NCI-H2227 (cell line): Measurements from ENCODE around the gene LORICRIN.

ENCODE experiments used
- DNase-seq: peaks from one replicate; lab custom pipeline; 2025; ENCODE audit not compliant: unreplicated experiment; lab: John Stamatoyannopoulos, UW

LORICRIN gene

GRCh38 chr1:153302308-153302707 is 42.8 kb downstream of the LORICRIN start:
- no peak for DNase-seq

- DNase-seq: no peak
Measured at GRCh38 chr1:153305682-153306081, 46.2 kb downstream of the LORICRIN start.

DNA sequence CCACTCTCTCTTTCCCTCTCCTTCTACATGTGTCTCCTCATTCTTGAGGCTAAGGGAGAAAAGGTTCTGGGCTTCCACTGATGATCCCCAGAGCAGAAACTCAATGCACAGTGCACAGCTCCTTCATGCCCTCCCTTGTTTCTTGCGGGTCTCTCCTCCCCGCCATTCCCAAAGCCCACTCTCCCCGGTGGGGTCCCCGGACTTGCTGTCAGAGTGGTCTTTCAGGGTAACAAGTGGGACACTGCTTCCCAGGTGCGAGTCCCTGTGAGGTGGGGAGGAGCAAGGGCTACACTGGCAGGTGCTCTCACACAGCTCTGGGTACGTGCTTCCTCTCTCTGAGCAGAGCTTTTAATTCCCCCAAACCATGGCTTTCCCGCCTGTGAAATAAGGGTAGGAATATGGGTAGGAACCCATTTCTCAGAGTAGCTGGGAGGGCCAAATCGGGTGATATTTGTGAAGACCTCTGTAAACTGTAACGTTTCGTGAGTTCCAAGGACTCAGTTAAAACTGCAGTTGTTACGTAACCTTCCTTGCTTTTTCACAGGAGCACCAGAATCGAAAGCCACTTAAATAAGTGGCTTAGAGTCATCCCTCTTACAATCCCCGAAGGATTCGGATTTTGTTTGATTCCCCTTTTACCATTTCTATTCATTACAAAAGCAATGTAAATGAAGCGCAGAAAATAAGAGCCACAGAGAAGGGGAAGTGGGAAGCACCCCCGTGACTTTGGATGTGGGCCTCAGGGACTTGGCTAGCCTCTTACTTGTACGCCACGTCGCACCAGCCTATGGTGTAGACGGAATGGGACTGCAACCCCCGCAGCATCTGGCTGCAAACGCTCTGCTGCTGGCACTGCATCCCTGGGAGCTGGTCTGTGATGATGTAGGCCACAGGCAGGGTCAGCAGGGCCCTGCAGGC is 47.1 kb downstream of the LORICRIN start:
- no peak for DNase-seq

DNA sequence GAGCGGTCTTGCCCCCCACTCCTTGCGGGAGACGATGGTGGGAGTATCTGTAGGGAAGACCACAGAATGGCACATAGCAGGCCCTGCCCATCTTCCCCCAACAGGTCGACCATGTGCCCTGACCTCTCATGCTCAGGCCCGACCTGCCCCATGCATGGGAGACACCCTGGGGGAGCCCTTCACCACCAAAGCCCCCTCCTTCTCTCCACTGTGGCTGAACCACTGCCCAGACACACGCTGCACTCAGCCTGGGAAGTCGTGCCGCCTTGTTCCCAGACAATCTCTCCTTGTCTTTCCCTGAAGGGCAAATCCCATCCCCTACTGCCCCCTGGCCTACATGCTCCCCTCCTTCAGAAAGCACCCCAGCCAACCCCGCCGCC is 47.7 kb downstream of the LORICRIN start:
- DNase-seq: no peak

- DNase-seq: no peak
Measured at GRCh38 chr1:153308540-153308939, 49.1 kb downstream of the LORICRIN start.

- DNase-seq: no peak
Measured at GRCh38 chr1:153309441-153309840, 50.0 kb downstream of the LORICRIN start.

DNA sequence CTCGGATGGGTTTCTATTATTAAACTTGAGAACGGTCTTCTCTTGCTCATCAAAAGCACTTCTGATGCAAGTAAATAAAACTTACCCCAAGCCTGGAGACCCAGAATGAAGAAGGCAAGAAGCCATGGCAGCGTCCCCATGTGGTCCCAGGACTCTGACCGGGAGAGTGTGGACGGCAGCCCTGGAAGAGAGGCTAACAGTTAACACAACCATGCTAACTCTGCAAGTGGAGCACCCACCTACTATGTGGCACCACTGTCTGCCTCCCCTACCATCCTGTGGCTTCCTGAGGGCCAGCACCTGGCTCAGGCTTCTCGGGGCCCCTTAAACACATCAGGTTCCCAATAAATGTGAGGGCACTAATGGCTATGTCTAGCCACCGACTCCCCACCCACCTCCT is 51.0 kb downstream of the LORICRIN start:
- no peak for DNase-seq
